Esophagus (tissue), 2 donors: ENCODE results near the gene HLTF. TPM values are rescaled to one million over a fixed set of nuclear protein-coding genes. Genes with fewer than 3 reads are reported as not detected.

Source experiments
- H3K27ac ChIP-seq, 2 donors: one replicate each; pipeline ENCODE4 v1.5.1; 2013; ENCODE audit warnings: low read depth in 2 of 2, mild to moderate bottlenecking in 2 of 2, inconsistent platforms in 1 of 2, low read length in 1 of 2, moderate library complexity in 1 of 2
- H3K27me3 ChIP-seq, 2 donors: one replicate each; pipeline ENCODE4 v1.6.1; 2013; ENCODE audit warnings: low read length in 2 of 2, control low read depth in 1 of 2, mild to moderate bottlenecking in 1 of 2; ENCODE audit not compliant: insufficient read depth in 2 of 2, control insufficient read depth in 1 of 2
- H3K36me3 ChIP-seq, 2 donors: one replicate each; pipeline ENCODE4 v1.6.1; 2013; ENCODE audit warnings: low read length in 1 of 2; ENCODE audit not compliant: control insufficient read depth in 2 of 2, insufficient read depth in 2 of 2
- H3K4me1 ChIP-seq, 2 donors: one replicate each; pipeline ENCODE4 v1.6.1; 2013; ENCODE audit warnings: low read length in 1 of 2; ENCODE audit not compliant: control insufficient read depth in 2 of 2, insufficient read depth in 2 of 2
- H3K4me3 ChIP-seq, 2 donors: one replicate each; pipeline ENCODE4 v1.5.1; 2013; ENCODE audit warnings: low read length in 2 of 2, mild to moderate bottlenecking in 2 of 2, low read depth in 1 of 2, moderate library complexity in 1 of 2
- H3K9me3 ChIP-seq, 2 donors: one replicate each; pipeline ENCODE4 v1.6.1; 2013; ENCODE audit warnings: mild to moderate bottlenecking in 2 of 2, low read depth in 1 of 2, low read length in 1 of 2, moderate library complexity in 1 of 2; ENCODE audit not compliant: control insufficient read depth in 2 of 2, insufficient read depth in 1 of 2
- WGBS, 2 donors: extraction: QIAGEN DNeasy Blood & Tissue Kit; methylation state at CpG; one replicate each; pipeline ENCODE4 v1.1.7; 2013; 5-methylcytosine and 5-hydroxymethylcytosine counted together
- polyA plus RNA-seq, 2 donors: library from polyadenylated mRNA; stranded (reverse); fragments of 200-250 nt; gene quantifications; one replicate each; pipeline ENCODE4 v1.2.3, GENCODE V29; 2013
- donor health status: healthy with polysubstance abuse.
- donor health status: Bipolar disorder and iron deficiency.

HLTF gene
- polyA plus RNA-seq, 2 donors: 1.7 to 3.5 TPM

DNA sequence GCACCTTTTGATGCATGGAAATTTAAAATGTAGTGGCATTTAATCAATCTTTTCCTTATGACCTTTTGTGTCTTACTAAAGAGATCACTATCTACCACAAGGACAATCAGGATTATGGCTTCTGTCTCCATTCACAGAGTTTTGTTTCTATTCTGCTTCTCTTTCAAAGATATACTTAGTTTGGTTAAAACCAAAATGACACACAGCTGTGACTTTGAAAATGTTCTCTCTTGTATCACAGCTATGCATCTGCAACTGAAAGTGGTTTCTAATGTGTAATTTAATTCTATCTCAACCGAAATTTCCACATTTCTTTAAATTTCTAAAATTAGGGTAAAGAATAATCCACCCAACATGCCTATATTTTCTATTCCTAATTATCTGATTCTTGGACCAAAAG lies 27.7 kb downstream of the HLTF start:
- Histone ChIP-seq H3K9me3 (no peaks in the 10 kb centered on the region), H3K36me3 (peaks cover 0 to 2% of the 10 kb centered on the region in 2 donors), H3K27ac (no peak overlapping the region), H3K4me1 (no peaks in the 10 kb centered on the region), H3K4me3 (no peak overlapping the region), H3K27me3 (no peaks in the 10 kb centered on the region)
- 89 to 90% methylated on average over 1 of the region's 1 CpG for WGBS, 2 donors

DNA sequence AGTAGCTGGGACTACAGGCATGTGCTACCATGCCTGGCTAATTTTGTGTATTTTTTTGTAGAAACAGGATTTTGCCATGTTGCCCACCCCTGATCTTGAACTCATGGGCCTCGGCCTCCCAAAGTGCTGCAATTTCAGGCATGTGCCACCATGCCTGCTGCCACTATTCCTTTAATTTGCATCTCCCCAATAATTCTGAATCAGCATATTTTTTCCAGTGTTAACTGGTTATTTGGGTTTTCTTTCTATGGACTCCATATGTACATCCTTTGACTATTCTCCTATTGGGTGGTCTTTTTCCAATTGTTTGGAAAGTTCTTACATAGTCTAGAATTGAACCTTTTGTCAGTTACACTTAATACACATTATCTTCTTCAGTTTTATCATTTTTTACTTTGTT lies 28.1 kb downstream of the HLTF start:
- Histone ChIP-seq H3K4me1 (no peaks in the 10 kb centered on the region), H3K27ac (no peak overlapping the region), H3K9me3 (no peaks in the 10 kb centered on the region), H3K27me3 (no peaks in the 10 kb centered on the region), H3K4me3 (no peak overlapping the region), H3K36me3 (peaks cover 0 to 2% of the 10 kb centered on the region in 2 donors)
- WGBS, 2 donors: 100% methylated on average over 1 of the region's 1 CpG

- no peaks in the 10 kb centered on the region for H3K9me3 ChIP-seq
- 85 to 86% methylated on average over 3 of the region's 3 CpGs for WGBS, 2 donors
- H3K27me3 ChIP-seq: no peaks in the 10 kb centered on the region
- H3K36me3 ChIP-seq: peaks cover 0 to 2% of the 10 kb centered on the region in 2 donors
- H3K27ac ChIP-seq: no peak overlapping the region
- no peaks in the 10 kb centered on the region for H3K4me1 ChIP-seq
- no peak overlapping the region for H3K4me3 ChIP-seq
Measured at GRCh38 chr3:149055575-149055974, 30.8 kb downstream of the HLTF start.

GRCh38 chr3:149044339-149045083 lies 41.8 kb downstream of the HLTF start:
- WGBS, 2 donors: 89 to 93% methylated on average over 5 of the region's 5 CpGs
- no peak overlapping the region for H3K27ac ChIP-seq

DNA sequence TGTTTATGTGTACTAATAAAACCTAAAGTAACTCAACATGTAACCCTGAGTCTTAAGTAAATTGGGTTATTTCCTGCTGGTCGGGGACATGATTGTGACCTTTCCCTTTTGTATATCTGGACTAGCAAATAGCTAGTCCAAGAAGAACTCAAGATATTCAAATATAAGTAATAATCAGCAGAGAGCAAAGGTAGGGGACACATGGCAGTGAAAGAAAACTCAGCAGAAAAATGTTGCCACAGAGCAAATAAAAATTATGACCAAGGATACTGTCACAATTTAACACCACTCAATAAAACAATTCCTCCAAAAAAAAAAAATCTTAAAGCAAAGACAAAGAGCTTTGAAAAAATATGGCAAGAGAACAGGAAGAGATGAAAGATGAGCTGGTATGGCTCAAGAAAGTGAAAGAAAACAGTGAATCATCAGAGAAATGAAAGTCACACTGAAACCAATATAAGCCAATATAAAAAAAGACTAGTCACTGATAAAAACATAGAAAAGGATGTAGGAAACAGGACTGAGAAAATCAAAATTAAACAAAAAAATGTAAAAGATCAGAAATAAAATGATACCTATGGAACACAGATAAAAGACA lies 43.4 kb downstream of the HLTF start:
- H3K36me3 ChIP-seq: peaks cover 0 to 4% of the 10 kb centered on the region in 2 donors
- H3K9me3 ChIP-seq: no peaks in the 10 kb centered on the region
- H3K27me3 ChIP-seq: no peaks in the 10 kb centered on the region
- H3K27ac ChIP-seq: no peak overlapping the region
- H3K4me1 ChIP-seq: no peaks in the 10 kb centered on the region
- no peak overlapping the region for H3K4me3 ChIP-seq
- WGBS, 2 donors: 52 to 77% methylated on average over 1 of the region's 1 CpG

More at GRCh38 chr3:149044339-149045083, 41.8 kb downstream of the HLTF start:
- H3K4me3 ChIP-seq: no peak overlapping the region
- no peaks in the 10 kb centered on the region for H3K4me1 ChIP-seq
- no peaks in the 10 kb centered on the region for H3K27me3 ChIP-seq
- no peaks in the 10 kb centered on the region for H3K9me3 ChIP-seq
- H3K36me3 ChIP-seq: peaks cover 0 to 4% of the 10 kb centered on the region in 2 donors

GRCh38 chr3:149038322-149038721 lies 48.0 kb downstream of the HLTF start:
- H3K27ac ChIP-seq: no peak overlapping the region
- WGBS, 2 donors: 84 to 93% methylated on average over 2 of the region's 2 CpGs
- no peak overlapping the region for H3K4me3 ChIP-seq
- H3K27me3 ChIP-seq: no peaks in the 10 kb centered on the region
- H3K9me3 ChIP-seq: no peaks in the 10 kb centered on the region
- H3K4me1 ChIP-seq: no peaks in the 10 kb centered on the region
- peaks cover 0 to 4% of the 10 kb centered on the region in 2 donors for H3K36me3 ChIP-seq

GRCh38 chr3:149037684-149038083 lies 48.6 kb downstream of the HLTF start:
- Histone ChIP-seq H3K36me3 (peaks cover 0 to 3% of the 10 kb centered on the region in 2 donors), H3K27me3 (no peaks in the 10 kb centered on the region), H3K4me3 (no peak overlapping the region), H3K4me1 (no peaks in the 10 kb centered on the region), H3K27ac (no peak overlapping the region), H3K9me3 (no peaks in the 10 kb centered on the region)
- WGBS, 2 donors: 90 to 93% methylated on average over 4 of the region's 4 CpGs

DNA sequence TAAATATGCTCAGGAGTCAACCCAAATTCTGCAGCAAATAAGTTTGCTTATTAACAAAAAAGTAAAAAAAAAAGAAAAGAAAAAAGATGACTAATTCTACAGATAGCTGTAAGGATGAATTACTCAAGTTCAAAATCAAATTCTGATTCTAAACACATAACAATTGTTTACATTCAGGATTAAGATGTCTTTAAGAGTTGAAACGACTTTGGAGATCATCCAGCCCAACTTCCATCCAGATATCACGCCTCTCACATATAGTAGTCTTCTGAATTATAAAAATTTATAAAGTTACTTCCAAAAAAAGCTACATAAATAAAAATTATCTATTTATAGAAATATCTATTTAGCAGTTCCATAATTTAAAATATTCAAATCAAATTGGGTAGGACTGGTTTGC lies 55.2 kb downstream of the HLTF start:
- H3K4me1 ChIP-seq: no peaks in the 10 kb centered on the region
- no peak overlapping the region for H3K4me3 ChIP-seq
- peaks cover 0 to 3% of the 10 kb centered on the region in 2 donors for H3K36me3 ChIP-seq
- H3K27ac ChIP-seq: no peak overlapping the region
- WGBS, 2 donors: 55 to 69% methylated on average over 2 of the region's 2 CpGs
- H3K27me3 ChIP-seq: no peaks in the 10 kb centered on the region
- no peaks in the 10 kb centered on the region for H3K9me3 ChIP-seq

- peaks cover 0 to 9% of the 10 kb centered on the region in 2 donors for H3K36me3 ChIP-seq
- no peaks in the 10 kb centered on the region for H3K9me3 ChIP-seq
- 71 to 76% methylated on average over 4 of the region's 4 CpGs for WGBS, 2 donors
- no peaks in the 10 kb centered on the region for H3K4me1 ChIP-seq
- H3K27ac ChIP-seq: no peak overlapping the region
- no peaks in the 10 kb centered on the region for H3K27me3 ChIP-seq
- no peak overlapping the region for H3K4me3 ChIP-seq
Measured at GRCh38 chr3:149026718-149027117, 59.6 kb downstream of the HLTF start.

GRCh38 chr3:149023951-149024350 lies 62.4 kb downstream of the HLTF start:
- 47 to 75% methylated on average over 3 of the region's 3 CpGs for WGBS, 2 donors
- H3K4me1 ChIP-seq: peaks cover 0 to 3% of the 10 kb centered on the region in 2 donors
- no peaks in the 10 kb centered on the region for H3K9me3 ChIP-seq
- peaks cover 0 to 14% of the 10 kb centered on the region in 2 donors for H3K36me3 ChIP-seq
- H3K27ac ChIP-seq: no peak overlapping the region
- no peaks in the 10 kb centered on the region for H3K27me3 ChIP-seq
- H3K4me3 ChIP-seq: no peak overlapping the region
